Measurements from ENCODE around the gene CA11. TPM values are rescaled to one million over a fixed set of nuclear protein-coding genes. Genes with fewer than 3 reads are reported as not detected.

The CA11 gene
- total and polyA plus RNA-seq, 2 experiments from 2014 or later = 8.8 to 29.7 TPM

- Histone ChIP-seq H3K79me2 (replicated peaks; ENCODE audit: insufficient read depth) (no peaks in the 10 kb centered on the region), H4K20me1 (replicated peaks; ENCODE audit: insufficient read depth) (no peaks in the 10 kb centered on the region), H3F3A (replicated peaks; ENCODE audit: low read depth) (peaks cover 28% of the 10 kb centered on the region), H3K4me3 (peak overlapping the region; percentile 75), H3K9me2 (ENCODE audit: insufficient read depth) (no peaks in the 10 kb centered on the region), H3K27me3 (ENCODE audit: insufficient read depth) (peaks cover 21% of the 10 kb centered on the region), H2AFZ (peak overlapping the region; percentile 88; the same call in 1 of the 2 replicates), H3K36me3 (ENCODE audit: insufficient read depth) (no peaks in the 10 kb centered on the region), H3K4me2 (peak overlapping the region; percentile 96), H3K4me1 (ENCODE audit: insufficient read depth) (peaks cover 33% of the 10 kb centered on the region), H3K27ac (ENCODE audit: low read depth) (peak overlapping the region; percentile 98)
- Mint-ChIP-seq H3K4me3 (peak overlapping the region; percentile 81), H3K4me1 (peaks cover 34% of the 10 kb centered on the region), H3K9me3 (no peaks in the 10 kb centered on the region), H3K27me3 (ENCODE audit: insufficient read depth, low read depth, poor library complexity) (peaks cover 21% of the 10 kb centered on the region), H3K36me3 (ENCODE audit: low read depth) (peaks cover 31% of the 10 kb centered on the region), H3K27ac (peak overlapping the region; percentile 97)
- DNase-seq (ENCODE audit: low spot score) = peak; percentile 100
- ATAC-seq = peak; percentile 69
- TF ChIP-seq REST (IDR thresholded peaks at IDR 0.05; ENCODE audit: unreplicated experiment) = no peak
- no peak for TF ChIP-seq EZH2 (IDR thresholded peaks at IDR 0.05; ENCODE audit: low read depth, unreplicated experiment)
- TF ChIP-seq POLR2AphosphoS5 (IDR thresholded peaks at IDR 0.05; ENCODE audit: low read depth) = peak; percentile 52
- TF ChIP-seq STAT1 (IDR thresholded peaks at IDR 0.05; ENCODE audit: unreplicated experiment) = no peak
- TF ChIP-seq NANOG (IDR thresholded peaks at IDR 0.05; ENCODE audit: borderline replicate concordance) = no peak
- TF ChIP-seq ETS1 (IDR thresholded peaks at IDR 0.05) = no peak
- TF ChIP-seq EZH2phosphoT487 (IDR thresholded peaks at IDR 0.05; ENCODE audit: unreplicated experiment) = no peak
- TF ChIP-seq ZNF462 (CRISPR knock-in tag; IDR thresholded peaks at IDR 0.05) = no peak
- no peak for TF ChIP-seq ZNF331 (CRISPR knock-in tag; IDR thresholded peaks at IDR 0.05; ENCODE audit: low read depth)
- TF ChIP-seq JUNB (IDR thresholded peaks at IDR 0.05; ENCODE audit: unreplicated experiment) = no peak
- peak; percentile 64 for TF ChIP-seq CREB1 (CRISPR knock-in tag; IDR thresholded peaks at IDR 0.05; ENCODE audit: low read depth)
- TF ChIP-seq CTCF (conservative IDR thresholded peaks at IDR 0.05; ENCODE audit: low read depth in 2 of 2) = no peak
- no peak for TF ChIP-seq ZNF114 (CRISPR knock-in tag; IDR thresholded peaks at IDR 0.05)
Observed at GRCh38 chr19:48637449-48637947, 8.5 kb downstream of the CA11 start.

Data from GM23338 (cell line).